ENCODE measurements around the gene RFLNA. TPM values are rescaled to one million over a fixed set of nuclear protein-coding genes. Genes with fewer than 3 reads are reported as not detected.
A peak's percentile ranks its signal among the peaks of the same experiment; 100 is the strongest.

RFLNA gene
- total RNA-seq, 1 donor from 2014 or later: 1.4 TPM

DNA sequence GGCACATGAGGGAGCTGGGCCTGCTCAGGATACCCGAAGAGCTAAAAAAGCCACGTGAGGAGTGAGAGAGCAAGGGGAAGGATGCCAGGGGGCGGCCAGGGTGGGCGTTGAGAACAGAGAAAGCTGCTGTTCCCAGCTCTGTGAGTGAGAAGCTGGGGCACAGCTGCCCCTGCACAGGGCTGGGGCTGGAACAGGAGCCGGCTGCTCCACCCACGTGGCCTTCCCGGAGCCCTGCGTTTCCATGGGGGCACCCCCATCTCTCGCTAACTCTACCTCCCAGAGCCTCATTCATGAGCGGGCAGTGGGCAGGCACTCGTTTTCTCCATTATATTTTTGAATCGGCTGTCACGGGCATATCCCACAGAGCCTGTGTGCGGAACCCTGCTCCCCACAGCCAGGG, 42.7 kb downstream of the RFLNA start:
- no peaks in the 10 kb centered on the region for H4K20me1 ChIP-seq (ENCODE audit: low read depth)
- H3K4me1 ChIP-seq: peaks cover 8% of the 10 kb centered on the region
- H3K4me3 Mint-ChIP-seq: no peak overlapping the region
- H3K9me3 ChIP-seq (ENCODE audit: low read depth): no peaks in the 10 kb centered on the region
- DNase-seq (ENCODE audit: low spot score): no peak
- H2AFZ ChIP-seq (replicated peaks): no peak overlapping the region
- H3K4me3 ChIP-seq: no peak overlapping the region
- no peaks in the 10 kb centered on the region for H3K9me3 Mint-ChIP-seq
- no peaks in the 10 kb centered on the region for H3K79me2 ChIP-seq (ENCODE audit: low read depth)
- no peak for TF ChIP-seq EZH2phosphoT487 (IDR thresholded peaks at IDR 0.05)
- TF ChIP-seq, protein P1, sequence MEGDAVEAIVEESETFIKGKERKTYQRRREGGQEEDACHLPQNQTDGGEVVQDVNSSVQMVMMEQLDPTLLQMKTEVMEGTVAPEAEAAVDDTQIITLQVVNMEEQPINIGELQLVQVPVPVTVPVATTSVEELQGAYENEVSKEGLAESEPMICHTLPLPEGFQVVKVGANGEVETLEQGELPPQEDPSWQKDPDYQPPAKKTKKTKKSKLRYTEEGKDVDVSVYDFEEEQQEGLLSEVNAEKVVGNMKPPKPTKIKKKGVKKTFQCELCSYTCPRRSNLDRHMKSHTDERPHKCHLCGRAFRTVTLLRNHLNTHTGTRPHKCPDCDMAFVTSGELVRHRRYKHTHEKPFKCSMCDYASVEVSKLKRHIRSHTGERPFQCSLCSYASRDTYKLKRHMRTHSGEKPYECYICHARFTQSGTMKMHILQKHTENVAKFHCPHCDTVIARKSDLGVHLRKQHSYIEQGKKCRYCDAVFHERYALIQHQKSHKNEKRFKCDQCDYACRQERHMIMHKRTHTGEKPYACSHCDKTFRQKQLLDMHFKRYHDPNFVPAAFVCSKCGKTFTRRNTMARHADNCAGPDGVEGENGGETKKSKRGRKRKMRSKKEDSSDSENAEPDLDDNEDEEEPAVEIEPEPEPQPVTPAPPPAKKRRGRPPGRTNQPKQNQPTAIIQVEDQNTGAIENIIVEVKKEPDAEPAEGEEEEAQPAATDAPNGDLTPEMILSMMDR (IDR thresholded peaks at IDR 0.05): no peak
- no peak for TF ChIP-seq EZH2 (IDR thresholded peaks at IDR 0.05)
- no peaks in the 10 kb centered on the region for H3F3A ChIP-seq (ENCODE audit: low read depth)
- peaks cover 27% of the 10 kb centered on the region for H3K36me3 Mint-ChIP-seq
- peaks cover 2% of the 10 kb centered on the region for H3K27me3 Mint-ChIP-seq (ENCODE audit: insufficient read depth, low read depth)
- no peaks in the 10 kb centered on the region for H3K36me3 ChIP-seq
- peaks cover 9% of the 10 kb centered on the region for H3K4me1 Mint-ChIP-seq
- H3K4me2 ChIP-seq: no peak overlapping the region
- no peaks in the 10 kb centered on the region for H3K27me3 ChIP-seq
- peak overlapping the region; percentile 15 for H3K27ac Mint-ChIP-seq
- H3K27ac ChIP-seq: no peak overlapping the region
- H3K9ac ChIP-seq: no peak overlapping the region

DNA sequence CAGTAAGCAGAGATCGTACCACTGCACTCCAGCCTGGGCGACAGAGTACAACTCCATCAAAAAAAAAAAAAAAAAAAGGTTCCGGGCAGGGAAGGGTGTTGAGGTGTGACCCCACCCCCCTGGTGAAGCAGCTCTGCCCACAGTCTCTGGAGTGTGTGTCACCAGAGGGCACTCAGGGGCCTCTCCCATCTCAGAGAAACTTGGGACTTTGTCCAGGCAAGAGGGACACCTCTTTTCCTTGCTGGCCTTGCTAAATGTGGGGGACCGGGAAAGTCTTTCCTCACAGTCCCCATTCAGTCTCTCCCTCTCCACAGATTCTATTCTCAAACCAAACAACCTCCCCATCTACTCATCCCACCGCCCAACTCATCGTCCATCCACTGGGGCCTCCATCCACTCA, 43.6 kb downstream of the RFLNA start:
- TF ChIP-seq, protein P1 (IDR thresholded peaks at IDR 0.05): no peak
- TF ChIP-seq EZH2 (IDR thresholded peaks at IDR 0.05) (no peak), EZH2phosphoT487 (IDR thresholded peaks at IDR 0.05) (no peak)
- peaks cover 8% of the 10 kb centered on the region for H3K4me1 ChIP-seq
- no peak overlapping the region for H3K27ac ChIP-seq
- no peaks in the 10 kb centered on the region for H3K9me3 ChIP-seq (ENCODE audit: low read depth)
- no peak overlapping the region for H3K4me3 ChIP-seq
- H3K4me3 Mint-ChIP-seq: no peak overlapping the region
- no peak overlapping the region for H3K4me2 ChIP-seq
- peaks cover 34% of the 10 kb centered on the region for H3K36me3 Mint-ChIP-seq
- H3K36me3 ChIP-seq: no peaks in the 10 kb centered on the region
- H3K27ac Mint-ChIP-seq: no peak overlapping the region
- H3K79me2 ChIP-seq (ENCODE audit: low read depth): no peaks in the 10 kb centered on the region
- no peaks in the 10 kb centered on the region for H3K9me3 Mint-ChIP-seq
- H3K4me1 Mint-ChIP-seq: peaks cover 9% of the 10 kb centered on the region
- H3K27me3 Mint-ChIP-seq (ENCODE audit: insufficient read depth, low read depth): peaks cover 2% of the 10 kb centered on the region
- no peaks in the 10 kb centered on the region for H3K27me3 ChIP-seq
- DNase-seq (ENCODE audit: low spot score): no peak
- H3F3A ChIP-seq (ENCODE audit: low read depth): no peaks in the 10 kb centered on the region
- no peak overlapping the region for H3K9ac ChIP-seq
- no peak overlapping the region for H2AFZ ChIP-seq (replicated peaks)
- H4K20me1 ChIP-seq (ENCODE audit: low read depth): no peaks in the 10 kb centered on the region

- Histone ChIP-seq H3K36me3 (no peaks in the 10 kb centered on the region), H3F3A (ENCODE audit: low read depth) (no peaks in the 10 kb centered on the region), H4K20me1 (ENCODE audit: low read depth) (no peaks in the 10 kb centered on the region), H3K4me1 (peaks cover 12% of the 10 kb centered on the region), H3K9me3 (ENCODE audit: low read depth) (no peaks in the 10 kb centered on the region), H3K9ac (no peak overlapping the region), H3K79me2 (ENCODE audit: low read depth) (no peaks in the 10 kb centered on the region), H3K4me3 (no peak overlapping the region), H3K27ac (no peak overlapping the region), H3K4me2 (no peak overlapping the region), H2AFZ (replicated peaks) (no peak overlapping the region), H3K27me3 (no peaks in the 10 kb centered on the region)
- H3K27me3 Mint-ChIP-seq (ENCODE audit: insufficient read depth, low read depth): peaks cover 2% of the 10 kb centered on the region
- H3K4me3 Mint-ChIP-seq: no peak overlapping the region
- no peaks in the 10 kb centered on the region for H3K9me3 Mint-ChIP-seq
- DNase-seq (ENCODE audit: low spot score): no peak
- peaks cover 14% of the 10 kb centered on the region for H3K4me1 Mint-ChIP-seq
- H3K27ac Mint-ChIP-seq: no peak overlapping the region
- peaks cover 30% of the 10 kb centered on the region for H3K36me3 Mint-ChIP-seq
- TF ChIP-seq EZH2phosphoT487 (IDR thresholded peaks at IDR 0.05) (no peak), EZH2 (IDR thresholded peaks at IDR 0.05) (no peak)
- TF ChIP-seq, protein P1 (IDR thresholded peaks at IDR 0.05): no peak
Measured at GRCh38 chr12:124338876-124339603, 44.1 kb downstream of the RFLNA start.
